ENCODE data around the gene ACTMAP.

- TF ChIP-seq CTCF (IDR thresholded peaks at IDR 0.05 in 2 of 3, conservative IDR thresholded peaks at IDR 0.05 in 1 of 3; ENCODE audit: borderline replicate concordance in 1 of 3, insufficient read depth in 1 of 3, low read depth in 2 of 3, low read length in 2 of 3) (no peak), POLR2A (IDR thresholded peaks at IDR 0.05; ENCODE audit: borderline replicate concordance, extremely low read depth, insufficient read depth, insufficient read length) (no peak), MAX (IDR thresholded peaks at IDR 0.05) (no peak), SRF (IDR thresholded peaks at IDR 0.05; ENCODE audit: low read depth) (no peak), POLR2AphosphoS5 (IDR thresholded peaks at IDR 0.05; ENCODE audit: low read depth, low read length) (no peak)
Measured at GRCh38 chr19:40697007-40697406, 53.3 kb downstream of the ACTMAP start.
